ENCODE data around the gene AGBL1.

The AGBL1 gene

GRCh38 chr15:86333819-86334218 lies 254.1 kb downstream of the AGBL1 start:
- DNase-seq: no peak

GRCh38 chr15:86336051-86336788 lies 256.5 kb downstream of the AGBL1 start:
- no peak for DNase-seq

- no peak for DNase-seq
These were observed 257.4 kb downstream of the AGBL1 start for GRCh38 chr15:86337071-86337470.

GRCh38 chr15:86347245-86347644 lies 267.6 kb downstream of the AGBL1 start:
- no peak for DNase-seq

GRCh38 chr15:86349565-86349964 lies 269.9 kb downstream of the AGBL1 start:
- DNase-seq: no peak

GRCh38 chr15:86353213-86353612 lies 273.5 kb downstream of the AGBL1 start:
- DNase-seq: no peak

GRCh38 chr15:86355361-86355760 lies 275.7 kb downstream of the AGBL1 start:
- no peak for DNase-seq

GRCh38 chr15:86355801-86356200 lies 276.1 kb downstream of the AGBL1 start:
- no peak for DNase-seq

- DNase-seq: no peak
These were observed 282.9 kb downstream of the AGBL1 start for GRCh38 chr15:86362555-86362954.

GRCh38 chr15:86373147-86373546 lies 293.5 kb downstream of the AGBL1 start:
- no peak for DNase-seq

GRCh38 chr15:86375733-86376280 lies 296.1 kb downstream of the AGBL1 start:
- no peak for DNase-seq

- no peak for DNase-seq
These were observed 298.2 kb downstream of the AGBL1 start for GRCh38 chr15:86377914-86378313.

GRCh38 chr15:86382341-86382740 lies 302.7 kb downstream of the AGBL1 start:
- no peak for DNase-seq

- DNase-seq: no peak
These were observed 303.9 kb downstream of the AGBL1 start for GRCh38 chr15:86383611-86384010.

- DNase-seq: no peak
These were observed 304.5 kb downstream of the AGBL1 start for GRCh38 chr15:86384186-86384585.

GRCh38 chr15:86392296-86392695 lies 312.6 kb downstream of the AGBL1 start:
- no peak for DNase-seq

GRCh38 chr15:86392874-86393273 lies 313.2 kb downstream of the AGBL1 start:
- no peak for DNase-seq

GRCh38 chr15:86394866-86395265 lies 315.2 kb downstream of the AGBL1 start:
- DNase-seq: no peak

GRCh38 chr15:86399041-86399954 lies 319.6 kb downstream of the AGBL1 start:
- DNase-seq: no peak

- no peak for DNase-seq
These were observed 323.6 kb downstream of the AGBL1 start for GRCh38 chr15:86403221-86403620.

- no peak for DNase-seq
These were observed 324.4 kb downstream of the AGBL1 start for GRCh38 chr15:86403914-86404583.

GRCh38 chr15:86408261-86408660 lies 328.6 kb downstream of the AGBL1 start:
- no peak for DNase-seq

GRCh38 chr15:86411916-86412315 lies 332.2 kb downstream of the AGBL1 start:
- no peak for DNase-seq
